22Rv1 (cell line): Measurements from ENCODE around the gene DPEP3.

Experiments used
- CTCF ChIP-seq: fragments of 450-650 bp; IDR thresholded peaks from 2 replicates; pipeline ENCODE4 v1.5.1; 2017; ENCODE audit warnings: mild to moderate bottlenecking
- ZFX ChIP-seq: fragments of 450-650 bp; IDR thresholded peaks from 2 replicates; pipeline ENCODE4 v1.6.1; 2017; ENCODE audit warnings: antibody characterized with exemption, borderline replicate concordance

- TF ChIP-seq CTCF (no peak), ZFX (no peak)
Measured at GRCh38 chr16:67934306-67935100, 45.8 kb downstream of the DPEP3 start.
